ENCODE data around the gene BSG.

GRCh38 chr19:616747-617526, 44.5 kb downstream of the BSG start:
- TF ChIP-seq, protein P1, sequence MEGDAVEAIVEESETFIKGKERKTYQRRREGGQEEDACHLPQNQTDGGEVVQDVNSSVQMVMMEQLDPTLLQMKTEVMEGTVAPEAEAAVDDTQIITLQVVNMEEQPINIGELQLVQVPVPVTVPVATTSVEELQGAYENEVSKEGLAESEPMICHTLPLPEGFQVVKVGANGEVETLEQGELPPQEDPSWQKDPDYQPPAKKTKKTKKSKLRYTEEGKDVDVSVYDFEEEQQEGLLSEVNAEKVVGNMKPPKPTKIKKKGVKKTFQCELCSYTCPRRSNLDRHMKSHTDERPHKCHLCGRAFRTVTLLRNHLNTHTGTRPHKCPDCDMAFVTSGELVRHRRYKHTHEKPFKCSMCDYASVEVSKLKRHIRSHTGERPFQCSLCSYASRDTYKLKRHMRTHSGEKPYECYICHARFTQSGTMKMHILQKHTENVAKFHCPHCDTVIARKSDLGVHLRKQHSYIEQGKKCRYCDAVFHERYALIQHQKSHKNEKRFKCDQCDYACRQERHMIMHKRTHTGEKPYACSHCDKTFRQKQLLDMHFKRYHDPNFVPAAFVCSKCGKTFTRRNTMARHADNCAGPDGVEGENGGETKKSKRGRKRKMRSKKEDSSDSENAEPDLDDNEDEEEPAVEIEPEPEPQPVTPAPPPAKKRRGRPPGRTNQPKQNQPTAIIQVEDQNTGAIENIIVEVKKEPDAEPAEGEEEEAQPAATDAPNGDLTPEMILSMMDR (IDR thresholded peaks at IDR 0.05), result no peak
- TF ChIP-seq POLR2A (IDR thresholded peaks at IDR 0.05), result no peak
- TF ChIP-seq EP300 (IDR thresholded peaks at IDR 0.05), result no peak

Measured in ovary (tissue), 3 donors.